ENCODE measurements around the gene LCE3E. TPM values are rescaled to one million over a fixed set of nuclear protein-coding genes. Genes with fewer than 3 reads are reported as not detected.

LCE3E gene
- not detected for total RNA-seq

GRCh38 chr1:152566681-152567080 lies at the start of gene LCE3E:
Gene LCE3E, minus strand, starts transcription at chr1:152566780. Its CDS starts 572 bp downstream, at chr1:152566208.

GRCh38 chr1:152613511-152613910 lies 46.9 kb upstream of the LCE3E start, which contains the start of gene LCE3B:
Gene LCE3B, plus strand, starts transcription at chr1:152613811. Its CDS starts 0 bp downstream, at chr1:152613811.

GRCh38 chr1:152599934-152600333 lies 33.4 kb upstream of the LCE3E start, which contains the start of gene LCE3C:
Gene LCE3C, plus strand, starts transcription at chr1:152600234. Its CDS starts 498 bp downstream, at chr1:152600732.

GRCh38 chr1:152580433-152580832 lies 13.9 kb upstream of the LCE3E start, which contains the start of gene LCE3D:
Gene LCE3D, minus strand, starts transcription at chr1:152580516. Its CDS starts 580 bp downstream, at chr1:152579936.

Other genes starting within 250 kb of the LCE3E start
- 1.3 TPM for gene FLG, start 241.5 kb downstream of the LCE3E start, total RNA-seq
- gene FLG2, start 206.8 kb downstream of the LCE3E start, total RNA-seq: 0.88 TPM
- not detected for gene CRNN, start 152.5 kb downstream of the LCE3E start, total RNA-seq
- gene LCE5A, start 56.0 kb downstream of the LCE3E start, total RNA-seq: not detected
- gene CRCT1, start 52.3 kb downstream of the LCE3E start, total RNA-seq: not detected
- not detected for gene LCE3D, start 13.7 kb upstream of the LCE3E start, total RNA-seq
- not detected for gene LCE3C, start 33.5 kb upstream of the LCE3E start, total RNA-seq
- not detected for gene LCE3B, start 47.0 kb upstream of the LCE3E start, total RNA-seq
- gene LCE3A, start 56.3 kb upstream of the LCE3E start, total RNA-seq: not detected
- not detected for gene LCE2D, start 96.6 kb upstream of the LCE3E start, total RNA-seq
- not detected for gene LCE2C, start 108.5 kb upstream of the LCE3E start, total RNA-seq
- gene LCE2B, start 119.3 kb upstream of the LCE3E start, total RNA-seq: not detected
- gene LCE2A, start 131.6 kb upstream of the LCE3E start, total RNA-seq: not detected
- gene LCE4A, start 141.4 kb upstream of the LCE3E start, total RNA-seq: not detected
- gene KPRP, start 191.2 kb upstream of the LCE3E start, total RNA-seq: not detected
- gene LCE1F, start 208.4 kb upstream of the LCE3E start, total RNA-seq: not detected
- not detected for gene LCE1E, start 219.5 kb upstream of the LCE3E start, total RNA-seq
- not detected for gene LCE1D, start 229.9 kb upstream of the LCE3E start, total RNA-seq
- gene LCE1C, start 239.9 kb upstream of the LCE3E start, total RNA-seq: not detected
- not detected for gene LCE1B, start 245.2 kb upstream of the LCE3E start, total RNA-seq

All from camera-type eye (tissue), 1 donor.